Activated CD8-positive, alpha-beta T cell treated with anti-CD3 and anti-CD28 coated beads, Interleukin-2, amount 10 ng/mL, durations not matched to agents 7 days and 5 days (primary cell): ENCODE measurements around the gene CACNB4. TPM values are rescaled to one million over a fixed set of nuclear protein-coding genes. Genes with fewer than 3 reads are reported as not detected.

Source experiments
- ATAC-seq: fragments of 150-1000 bp; cut with Tn5 transposase; one replicate; pipeline ENCODE4 v1.10.0; 2021; ENCODE audit warnings: moderate library complexity
- CTCF ChIA-PET: fragments of 350-600 bp; sonication (Branson Sonifier 250); formaldehyde crosslinking; loops from one replicate; lab custom pipeline; 2021; ENCODE audit warnings: antibody characterized with exemption; lab: Charles Lee
- POLR2A ChIA-PET: fragments of 350-600 bp; sonication (Branson Sonifier 250); formaldehyde crosslinking; loops from one replicate; lab custom pipeline; 2021; ENCODE audit warnings: antibody characterized with exemption; lab: Charles Lee
- DNase-seq: peaks from one replicate; pipeline ENCODE4 v3.0.0-alpha.2; 2020
- H3K27ac Mint-ChIP-seq: one replicate; pipeline ENCODE4 v1.8.0; 2021; ENCODE audit warnings: mild to moderate bottlenecking, mixed read lengths
- H3K27me3 Mint-ChIP-seq: one replicate; pipeline ENCODE4 v1.8.0; 2021; ENCODE audit warnings: low read depth, mixed read lengths
- H3K36me3 Mint-ChIP-seq: one replicate; pipeline ENCODE4 v1.8.0; 2021; ENCODE audit warnings: low read depth, mixed read lengths
- H3K4me1 Mint-ChIP-seq: one replicate; pipeline ENCODE4 v1.8.0; 2021; ENCODE audit warnings: low read depth, mixed read lengths
- H3K4me3 Mint-ChIP-seq: one replicate; pipeline ENCODE4 v1.8.0; 2021; ENCODE audit warnings: mild to moderate bottlenecking, mixed read lengths
- H3K9me3 Mint-ChIP-seq: one replicate; pipeline ENCODE4 v1.8.0; 2022; ENCODE audit warnings: mixed read lengths; ENCODE audit not compliant: insufficient read depth
- total RNA-seq, 2 experiments: library from RNA; stranded (reverse); gene quantifications; one replicate each; pipeline ENCODE4 v1.2.3, GENCODE V29; 2021

Gene CACNB4
- total RNA-seq, 2 experiments from 2014 or later, result 0.29 to 0.47 TPM

DNA sequence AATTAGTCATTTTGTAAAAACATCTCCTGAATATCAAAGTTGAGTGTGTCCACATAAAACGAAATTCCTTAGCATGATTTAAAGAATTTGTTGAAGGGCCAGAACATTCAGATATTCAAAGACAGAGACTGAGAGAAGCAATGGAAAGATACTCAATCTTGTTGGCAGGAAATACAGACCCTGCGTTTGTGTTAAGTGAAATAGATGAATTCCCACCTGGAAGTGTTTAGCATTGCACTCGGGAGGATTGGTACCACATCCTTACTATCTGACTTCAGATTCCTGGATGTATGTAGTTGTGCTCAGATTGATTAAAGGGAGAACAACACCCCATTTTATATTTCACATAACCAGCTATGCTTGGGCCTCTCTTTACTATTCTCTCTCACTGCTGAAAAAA lies 260.9 kb downstream of the CACNB4 start:
- Mint-ChIP-seq H3K36me3 (no peaks in the 10 kb centered on the region), H3K4me1 (peaks cover 4% of the 10 kb centered on the region), H3K9me3 (no peaks in the 10 kb centered on the region), H3K4me3 (no peak overlapping the region), H3K27me3 (peaks cover 2% of the 10 kb centered on the region), H3K27ac (no peak overlapping the region)
- ChIA-PET POLR2A (no interaction called here), CTCF (interaction anchor here (1.1 to 1.5 kb wide), 2 partner anchors 12 to 18 kb away, joined by 3 read pairs; no protein-coding TSS in a partner anchor)
- no peak for DNase-seq
- ATAC-seq, result no peak

DNA sequence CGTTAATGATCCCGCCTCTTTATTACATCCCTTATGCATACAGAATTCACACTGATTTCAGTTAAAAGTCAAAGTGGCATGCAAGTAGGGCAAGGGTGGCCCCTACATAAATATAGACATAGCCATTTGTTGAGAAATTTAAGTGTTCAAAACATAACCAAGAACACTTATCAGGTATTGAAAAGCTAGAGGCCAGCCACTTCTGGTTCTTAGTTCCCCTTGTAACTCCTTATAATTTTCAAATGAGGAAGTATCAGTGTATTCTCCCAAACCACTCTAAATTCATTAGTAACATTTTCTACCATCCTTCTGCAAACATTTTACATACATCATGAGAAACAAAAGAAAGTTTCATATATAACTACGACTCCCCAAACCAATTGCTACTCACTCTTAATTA lies 264.9 kb downstream of the CACNB4 start:
- H3K36me3 Mint-ChIP-seq, result no peaks in the 10 kb centered on the region
- no peak overlapping the region for H3K4me3 Mint-ChIP-seq
- DNase-seq (no peak), ATAC-seq (no peak)
- no peaks in the 10 kb centered on the region for H3K9me3 Mint-ChIP-seq
- peaks cover 2% of the 10 kb centered on the region for H3K27me3 Mint-ChIP-seq
- ChIA-PET POLR2A (no interaction called here), CTCF (no interaction called here)
- H3K4me1 Mint-ChIP-seq, result peaks cover 5% of the 10 kb centered on the region
- H3K27ac Mint-ChIP-seq, result no peak overlapping the region

DNA sequence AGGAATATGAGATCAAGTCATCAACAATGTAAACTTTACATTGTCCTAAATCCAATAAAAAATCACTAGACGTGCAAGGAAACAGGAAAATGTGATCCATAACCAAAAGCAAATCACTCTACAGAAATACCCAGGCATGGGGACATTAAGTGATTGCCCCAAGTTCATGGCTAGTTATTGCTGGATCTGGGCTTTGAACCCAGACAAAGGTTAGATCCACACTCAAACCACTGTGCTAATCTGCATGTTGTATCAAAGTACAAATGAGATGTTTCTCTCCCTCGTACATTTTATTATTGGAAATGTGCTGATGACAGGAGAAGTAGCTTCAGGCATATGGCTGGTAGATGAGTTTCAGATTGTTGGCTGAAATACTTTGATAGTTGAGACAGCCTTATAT lies 267.9 kb downstream of the CACNB4 start:
- ChIA-PET CTCF (interaction anchor here (1.0 kb wide), 1 partner anchor 12 kb away, joined by 3 read pairs; no protein-coding TSS in a partner anchor), POLR2A (no interaction called here)
- Mint-ChIP-seq H3K4me3 (no peak overlapping the region), H3K27me3 (peaks cover 2% of the 10 kb centered on the region), H3K36me3 (peaks cover 9% of the 10 kb centered on the region), H3K4me1 (peaks cover 23% of the 10 kb centered on the region), H3K27ac (no peak overlapping the region), H3K9me3 (no peaks in the 10 kb centered on the region)
- DNase-seq (no peak), ATAC-seq (no peak)

DNA sequence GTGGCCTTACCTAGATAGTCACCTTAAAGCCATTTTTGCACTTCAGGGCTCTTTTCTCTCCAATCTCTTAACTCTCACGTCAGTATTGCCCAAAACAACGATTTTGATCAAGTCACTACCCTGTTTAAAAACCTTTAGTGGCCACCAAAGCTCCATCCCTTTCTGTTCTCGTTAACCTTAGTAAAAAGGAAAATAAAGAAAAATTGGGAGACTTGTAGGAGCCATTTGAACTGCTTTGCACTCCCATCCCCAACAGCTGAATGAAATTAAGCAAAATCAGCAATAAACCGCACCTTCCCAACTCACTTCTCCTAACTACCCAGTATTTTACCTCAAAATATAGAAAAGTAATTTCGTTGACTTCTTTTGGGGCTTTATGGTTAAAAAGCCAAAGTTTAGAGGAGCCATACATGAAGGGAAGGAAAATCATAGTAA lies 269.9 kb downstream of the CACNB4 start:
- Mint-ChIP-seq H3K27me3 (no peaks in the 10 kb centered on the region), H3K27ac (peak overlapping the region; percentile 85), H3K4me3 (peak overlapping the region; percentile 96), H3K36me3 (peaks cover 9% of the 10 kb centered on the region), H3K9me3 (no peaks in the 10 kb centered on the region), H3K4me1 (peaks cover 33% of the 10 kb centered on the region)
- ChIA-PET POLR2A (interaction anchor here (1.6 kb wide), 1 partner anchor 8 kb away, joined by 5 read pairs; no protein-coding TSS in a partner anchor), CTCF (interaction anchor here (0.7 to 1.6 kb wide), 3 partner anchors 10 to 79 kb away, joined by 3 to 4 read pairs (median 4); no protein-coding TSS in a partner anchor)
- DNase-seq, result no peak
- ATAC-seq, result no peak

DNA sequence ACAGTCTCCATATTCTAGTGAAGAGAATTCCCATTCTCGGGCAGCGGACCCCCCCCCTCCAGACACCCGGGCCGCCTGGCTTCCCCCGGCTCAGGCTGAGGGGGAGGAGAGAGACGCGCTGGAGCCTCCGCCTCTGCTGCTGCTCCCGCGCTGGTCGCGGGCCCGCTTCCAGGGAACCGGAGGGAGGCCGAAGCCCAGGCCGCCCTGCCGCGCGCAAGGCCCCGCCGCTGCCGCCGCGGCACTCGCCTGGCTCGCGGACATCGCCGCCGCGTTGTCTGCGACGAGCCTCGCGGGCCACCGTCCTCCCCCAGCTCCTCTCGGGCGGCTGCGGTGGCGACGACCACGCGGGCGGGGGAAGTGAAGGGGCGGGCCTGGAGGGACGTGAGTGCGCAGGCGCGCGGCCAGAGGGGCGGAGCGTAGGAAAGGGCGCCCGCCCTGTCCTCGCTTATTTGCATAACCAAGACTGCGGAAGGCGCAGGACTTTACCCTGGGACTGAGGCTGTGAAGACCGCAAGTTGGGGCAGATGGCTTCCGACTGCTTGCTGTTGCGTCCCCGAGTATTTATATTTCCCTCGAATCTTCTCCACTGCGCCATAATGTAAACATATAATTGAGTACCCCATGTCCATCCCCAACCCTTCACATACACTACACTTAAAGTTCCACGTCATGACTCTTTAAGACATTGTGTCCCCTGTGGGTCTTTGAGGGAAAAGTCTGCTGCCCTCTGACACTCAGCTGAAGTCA lies 270.5 kb downstream of the CACNB4 start, which contains the start of gene ARL5A:
Gene ARL5A, minus strand, starts transcription at position 279 of the 747 bp plus-strand sequence. Its CDS starts 245 bp downstream, at position 34.
- POLR2A ChIA-PET, result interaction anchor here (0.7 to 0.8 kb wide), 3 partner anchors 9 to 21 kb away, joined by 3 to 6 read pairs (median 3); no protein-coding TSS in a partner anchor
- peaks cover 39% of the 10 kb centered on the region for H3K4me1 Mint-ChIP-seq
- H3K27me3 Mint-ChIP-seq, result no peaks in the 10 kb centered on the region
- DNase-seq, result peak; percentile 94
- CTCF ChIA-PET, result interaction anchor here (0.7 to 1.6 kb wide), 5 partner anchors 9 to 21 kb away, joined by 3 to 4 read pairs (median 3); no protein-coding TSS in a partner anchor
- H3K9me3 Mint-ChIP-seq, result no peaks in the 10 kb centered on the region
- H3K36me3 Mint-ChIP-seq, result peaks cover 11% of the 10 kb centered on the region
- peak; percentile 95 for ATAC-seq
- H3K4me3 Mint-ChIP-seq, result peak within 1 kb of the TSS; percentile 96
- H3K27ac Mint-ChIP-seq, result peak within 1 kb of the TSS; percentile 86

DNA sequence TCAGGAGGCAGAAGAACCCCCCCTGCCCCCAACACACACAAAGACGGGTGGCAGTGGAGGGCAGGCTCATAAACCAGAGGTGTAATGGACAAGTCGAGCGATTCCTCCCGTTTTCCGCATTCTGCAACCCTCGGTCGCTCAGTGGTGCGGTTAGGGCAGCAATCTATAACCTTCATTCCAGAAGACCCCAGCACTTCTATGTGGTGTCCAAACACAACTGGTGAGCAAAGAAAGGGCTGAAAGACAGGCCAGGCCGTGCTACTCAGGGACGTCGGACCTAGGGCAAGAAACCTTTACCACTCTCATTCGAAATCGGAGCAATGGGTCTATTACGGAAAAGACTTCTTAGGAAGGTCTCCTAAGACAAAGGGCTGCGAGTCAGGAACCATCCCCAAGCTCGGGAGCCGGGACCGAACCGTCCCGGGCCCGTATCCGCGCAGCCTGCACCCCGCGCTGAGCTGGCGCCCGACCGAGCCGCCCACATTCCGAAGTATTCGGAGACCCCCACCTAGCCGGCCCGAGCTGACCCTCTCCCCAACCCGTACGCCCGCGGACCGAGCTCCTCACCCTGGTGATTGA lies 271.2 kb downstream of the CACNB4 start:
- H3K27ac Mint-ChIP-seq, result peak overlapping the region; percentile 86
- ATAC-seq (peak; percentile 57), DNase-seq (peak; percentile 38)
- H3K36me3 Mint-ChIP-seq, result peaks cover 14% of the 10 kb centered on the region
- ChIA-PET CTCF (interaction anchor here (1.0 to 2.4 kb wide), 5 partner anchors 8 to 22 kb away, joined by 3 to 8 read pairs (median 4); no protein-coding TSS in a partner anchor), POLR2A (interaction anchor here (0.7 to 1.3 kb wide), 4 partner anchors 8 to 22 kb away, joined by 3 to 6 read pairs (median 3); no protein-coding TSS in a partner anchor)
- H3K27me3 Mint-ChIP-seq, result no peaks in the 10 kb centered on the region
- H3K4me3 Mint-ChIP-seq, result peak overlapping the region; percentile 96
- H3K9me3 Mint-ChIP-seq, result no peaks in the 10 kb centered on the region
- H3K4me1 Mint-ChIP-seq, result peaks cover 46% of the 10 kb centered on the region

DNA sequence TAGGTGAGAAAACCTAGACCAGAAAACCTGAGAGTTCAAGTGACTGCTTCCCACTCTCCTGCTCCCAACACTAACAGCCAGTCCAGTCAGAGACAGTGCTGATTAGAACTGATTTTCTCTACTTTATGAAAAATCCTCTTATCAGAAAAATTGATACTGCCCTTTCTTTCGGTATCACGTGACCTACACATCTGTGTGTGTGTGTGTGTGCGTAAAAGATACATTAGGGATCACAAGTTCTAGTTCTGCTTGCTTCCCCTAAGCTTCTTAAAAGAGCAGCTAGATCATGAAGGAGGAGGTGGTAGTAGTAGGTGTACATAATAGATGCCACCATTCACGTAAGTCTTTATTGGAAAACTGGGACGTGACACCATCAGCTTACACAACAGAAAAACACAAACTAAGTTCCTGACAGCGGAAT lies 272.1 kb downstream of the CACNB4 start:
- H3K27me3 Mint-ChIP-seq, result no peaks in the 10 kb centered on the region
- DNase-seq, result no peak
- POLR2A ChIA-PET, result interaction anchor here (1.3 kb wide), 1 partner anchor 14 kb away, joined by 3 read pairs; no protein-coding TSS in a partner anchor

DNA sequence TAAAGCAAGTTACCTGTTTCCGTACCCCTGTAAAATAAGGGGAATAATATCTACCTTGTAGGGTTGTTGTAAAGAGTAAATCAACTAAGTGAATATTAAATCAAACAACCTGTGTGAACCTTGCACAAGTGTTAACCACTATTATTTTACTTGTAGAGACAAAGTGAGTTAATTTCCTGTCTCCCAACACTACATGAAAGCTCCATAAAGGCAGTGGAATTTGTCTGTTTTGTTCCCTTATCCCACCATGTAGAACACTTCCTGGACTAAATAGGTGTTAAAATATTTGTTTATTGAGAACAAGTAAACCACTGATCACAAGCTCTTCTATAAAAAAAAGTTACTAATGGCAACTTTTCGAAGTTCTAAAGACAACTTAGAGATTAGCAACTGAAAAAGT lies 274.0 kb downstream of the CACNB4 start:
- Mint-ChIP-seq H3K36me3 (peaks cover 32% of the 10 kb centered on the region), H3K27ac (no peak overlapping the region), H3K4me3 (no peak overlapping the region), H3K9me3 (no peaks in the 10 kb centered on the region), H3K4me1 (peaks cover 57% of the 10 kb centered on the region), H3K27me3 (no peaks in the 10 kb centered on the region)
- ChIA-PET POLR2A (no interaction called here), CTCF (no interaction called here)
- DNase-seq (no peak), ATAC-seq (no peak)

More for the DNA sequence above, 272.1 kb downstream of the CACNB4 start:
- CTCF ChIA-PET, result interaction anchor here (1.4 to 2.4 kb wide), 2 partner anchors 15 to 21 kb away, joined by 3 to 8 read pairs; no protein-coding TSS in a partner anchor
- H3K9me3 Mint-ChIP-seq, result no peaks in the 10 kb centered on the region
- H3K27ac Mint-ChIP-seq, result peak overlapping the region; percentile 2
- peak overlapping the region; percentile 96 for H3K4me3 Mint-ChIP-seq
- H3K36me3 Mint-ChIP-seq, result peaks cover 19% of the 10 kb centered on the region
- ATAC-seq, result no peak
- peaks cover 46% of the 10 kb centered on the region for H3K4me1 Mint-ChIP-seq

DNA sequence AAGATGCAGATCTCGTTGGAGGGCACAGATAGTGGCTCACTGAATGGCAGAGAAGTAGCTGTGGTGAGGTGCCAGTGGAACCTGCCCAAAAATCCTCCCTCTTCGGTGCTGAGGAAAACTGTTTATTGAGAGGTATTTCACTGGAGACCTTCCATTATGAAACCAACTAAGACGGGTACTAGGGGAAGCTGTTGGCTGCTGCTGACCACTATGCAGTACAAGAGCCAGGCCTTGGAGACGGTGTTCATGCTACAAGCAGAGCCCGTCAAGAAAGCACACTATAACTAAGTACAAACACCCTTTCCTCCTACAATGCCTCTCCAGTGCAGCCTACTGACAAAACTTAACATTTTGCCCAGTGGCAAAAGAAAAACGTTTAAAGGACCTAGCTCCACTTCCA lies 275.2 kb downstream of the CACNB4 start:
- no peaks in the 10 kb centered on the region for H3K9me3 Mint-ChIP-seq
- CTCF ChIA-PET, result interaction anchor here (1.2 kb wide), 1 partner anchor 17 kb away, joined by 6 read pairs; no protein-coding TSS in a partner anchor
- POLR2A ChIA-PET, result no interaction called here

DNA sequence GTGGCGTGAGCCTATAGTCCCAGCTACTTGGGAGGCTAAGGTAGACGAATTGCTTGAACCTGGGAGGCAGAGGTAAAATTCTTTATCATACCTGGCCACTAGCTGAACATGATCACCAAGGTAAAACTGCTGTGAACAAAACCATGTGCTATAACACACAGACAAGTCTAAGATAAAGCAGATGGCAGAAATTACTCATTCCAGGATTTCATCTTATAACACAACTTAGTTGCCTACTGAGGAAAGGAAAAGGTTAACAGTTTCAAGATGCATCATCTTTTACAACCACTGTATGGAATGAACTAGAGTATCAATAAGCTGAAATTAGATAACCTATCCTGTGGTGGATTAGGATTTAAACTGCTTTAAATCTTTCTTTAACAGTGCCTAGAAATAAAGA lies 278.9 kb downstream of the CACNB4 start:
- no peaks in the 10 kb centered on the region for H3K27me3 Mint-ChIP-seq
- H3K4me1 Mint-ChIP-seq, result peaks cover 32% of the 10 kb centered on the region
- H3K36me3 Mint-ChIP-seq, result peaks cover 36% of the 10 kb centered on the region
- H3K27ac Mint-ChIP-seq, result no peak overlapping the region
- no peak overlapping the region for H3K4me3 Mint-ChIP-seq
- POLR2A ChIA-PET, result interaction anchor here (1.1 to 1.9 kb wide), 2 partner anchors 8 to 10 kb away, joined by 5 to 6 read pairs; partner anchors contain the start of gene ARL5A
- CTCF ChIA-PET, result interaction anchor here (1.2 to 1.5 kb wide), 3 partner anchors 8 to 382 kb away, joined by 3 to 4 read pairs (median 4); partner anchors contain the start of gene ARL5A
- H3K9me3 Mint-ChIP-seq, result no peaks in the 10 kb centered on the region
- no peak for DNase-seq
- peak; percentile 27 for ATAC-seq

More for the DNA sequence above, 275.2 kb downstream of the CACNB4 start:
- H3K4me3 Mint-ChIP-seq, result no peak overlapping the region
- peaks cover 51% of the 10 kb centered on the region for H3K4me1 Mint-ChIP-seq
- no peaks in the 10 kb centered on the region for H3K27me3 Mint-ChIP-seq
- DNase-seq, result no peak
- H3K36me3 Mint-ChIP-seq, result peaks cover 33% of the 10 kb centered on the region
- H3K27ac Mint-ChIP-seq, result no peak overlapping the region
- ATAC-seq, result no peak

DNA sequence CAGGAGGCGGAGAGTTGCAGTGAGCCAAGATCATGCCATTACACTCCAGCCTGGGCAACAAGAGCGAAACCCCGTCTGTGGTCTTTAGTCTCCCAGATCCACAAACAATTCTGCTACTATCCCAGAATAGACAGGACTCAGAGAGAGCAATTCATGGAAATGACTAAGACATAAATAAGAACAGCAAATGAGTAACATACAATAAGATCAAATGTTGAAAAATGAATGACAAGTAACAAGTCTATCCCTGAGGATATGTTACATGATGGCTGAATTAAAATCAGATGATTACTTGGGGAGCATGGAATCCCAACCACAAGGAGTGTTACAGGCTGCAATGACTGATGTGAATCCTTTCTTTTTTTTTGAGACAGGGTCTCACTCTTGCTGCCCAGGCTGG lies 280.9 kb downstream of the CACNB4 start:
- no peak overlapping the region for H3K27ac Mint-ChIP-seq
- H3K4me1 Mint-ChIP-seq, result peaks cover 17% of the 10 kb centered on the region
- peaks cover 40% of the 10 kb centered on the region for H3K36me3 Mint-ChIP-seq
- ATAC-seq, result no peak
- POLR2A ChIA-PET, result no interaction called here
- CTCF ChIA-PET, result no interaction called here
- no peaks in the 10 kb centered on the region for H3K9me3 Mint-ChIP-seq
- H3K27me3 Mint-ChIP-seq, result no peaks in the 10 kb centered on the region
- H3K4me3 Mint-ChIP-seq, result no peak overlapping the region
- no peak for DNase-seq
